Gastrocnemius medialis (tissue), 4 donors: ENCODE data around the gene UCK1.

Experiments used
- POLR2A ChIP-seq, 2 donors: fragments of 450-650 bp; IDR thresholded peaks; one replicate each; pipeline ENCODE4 v1.6.1; 2017; ENCODE audit warnings: antibody characterized with exemption in 2 of 2, mild to moderate bottlenecking in 2 of 2, moderate library complexity in 2 of 2
- TF ChIP-seq, protein P1 (sequence below), 5 experiments: fragments of 450-650 bp in 3 of 5; fragments of 200-600 bp in 2 of 5; sonication (generic) in 2 of 5; IDR thresholded peaks in 4 of 5; conservative IDR thresholded peaks in 1 of 5; 1 replicate in 4 of 5; 2 replicates in 1 of 5; pipeline ENCODE4 v1.5.1; 2016 to 2019; ENCODE audit warnings: antibody characterized with exemption in 5 of 5, mild to moderate bottlenecking in 3 of 5, moderate library complexity in 3 of 5

DNA sequence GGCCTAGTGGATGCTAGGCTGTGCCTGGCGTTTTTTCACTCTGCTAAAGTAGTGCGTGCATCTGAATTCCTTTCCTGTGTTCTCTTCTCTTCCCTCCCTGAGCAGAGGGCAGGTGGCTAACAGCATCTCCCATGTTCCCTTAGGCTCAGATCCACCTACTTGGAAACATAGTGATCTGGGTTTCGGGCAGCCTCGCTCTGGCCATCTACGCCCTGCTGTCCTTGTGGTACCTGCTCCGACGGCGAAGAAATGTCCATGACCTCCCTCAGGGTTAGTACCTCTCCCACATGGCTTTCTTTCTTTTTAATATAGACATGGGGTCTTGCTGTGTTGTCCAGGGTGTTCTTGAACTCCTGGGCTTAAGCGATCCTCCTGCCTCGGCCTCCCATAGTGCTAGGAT, 9.9 kb downstream of the UCK1 start:
- TF ChIP-seq, protein P1, sequence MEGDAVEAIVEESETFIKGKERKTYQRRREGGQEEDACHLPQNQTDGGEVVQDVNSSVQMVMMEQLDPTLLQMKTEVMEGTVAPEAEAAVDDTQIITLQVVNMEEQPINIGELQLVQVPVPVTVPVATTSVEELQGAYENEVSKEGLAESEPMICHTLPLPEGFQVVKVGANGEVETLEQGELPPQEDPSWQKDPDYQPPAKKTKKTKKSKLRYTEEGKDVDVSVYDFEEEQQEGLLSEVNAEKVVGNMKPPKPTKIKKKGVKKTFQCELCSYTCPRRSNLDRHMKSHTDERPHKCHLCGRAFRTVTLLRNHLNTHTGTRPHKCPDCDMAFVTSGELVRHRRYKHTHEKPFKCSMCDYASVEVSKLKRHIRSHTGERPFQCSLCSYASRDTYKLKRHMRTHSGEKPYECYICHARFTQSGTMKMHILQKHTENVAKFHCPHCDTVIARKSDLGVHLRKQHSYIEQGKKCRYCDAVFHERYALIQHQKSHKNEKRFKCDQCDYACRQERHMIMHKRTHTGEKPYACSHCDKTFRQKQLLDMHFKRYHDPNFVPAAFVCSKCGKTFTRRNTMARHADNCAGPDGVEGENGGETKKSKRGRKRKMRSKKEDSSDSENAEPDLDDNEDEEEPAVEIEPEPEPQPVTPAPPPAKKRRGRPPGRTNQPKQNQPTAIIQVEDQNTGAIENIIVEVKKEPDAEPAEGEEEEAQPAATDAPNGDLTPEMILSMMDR (IDR thresholded peaks at IDR 0.05 in 4 of 5, conservative IDR thresholded peaks at IDR 0.05 in 1 of 5) = no peak
- no peak for TF ChIP-seq POLR2A (IDR thresholded peaks at IDR 0.05)
